ENCODE results near the gene MPP1.
A peak's percentile ranks its signal among the peaks of the same experiment; 100 is the strongest.
"Not testable (repeated sequence)": the region's sequence is repeated elsewhere in the genome, so short reads cannot be mapped to it uniquely, and the experiment has no call there.

MPP1 gene

DNA sequence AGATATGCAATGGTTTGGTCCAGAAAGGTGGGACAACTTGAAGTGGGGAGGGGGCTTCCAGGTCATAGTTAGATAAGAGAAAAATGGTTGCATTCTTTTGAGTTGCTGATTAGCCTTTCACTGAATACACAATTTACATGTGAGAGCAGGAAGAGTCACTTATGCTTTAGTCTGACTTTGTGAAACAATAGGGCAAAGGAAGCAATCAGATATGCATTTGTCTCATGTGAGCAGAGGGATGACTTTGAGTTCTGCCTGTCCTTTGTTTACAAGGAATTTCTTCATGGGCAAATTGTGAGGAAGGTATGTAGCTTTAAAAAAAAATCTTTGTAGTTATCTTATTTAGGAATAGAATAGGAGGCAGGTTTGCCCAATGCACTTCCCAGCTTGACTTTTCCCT lies 16.2 kb upstream of the MPP1 start:
- no peak for DNase-seq (ENCODE audit: low read depth, low spot score)
- in situ Hi-C loops (cut with HindIII; ENCODE audit: low sequenced_read_pairs): no loop called here
- TF ChIP-seq, protein P1, sequence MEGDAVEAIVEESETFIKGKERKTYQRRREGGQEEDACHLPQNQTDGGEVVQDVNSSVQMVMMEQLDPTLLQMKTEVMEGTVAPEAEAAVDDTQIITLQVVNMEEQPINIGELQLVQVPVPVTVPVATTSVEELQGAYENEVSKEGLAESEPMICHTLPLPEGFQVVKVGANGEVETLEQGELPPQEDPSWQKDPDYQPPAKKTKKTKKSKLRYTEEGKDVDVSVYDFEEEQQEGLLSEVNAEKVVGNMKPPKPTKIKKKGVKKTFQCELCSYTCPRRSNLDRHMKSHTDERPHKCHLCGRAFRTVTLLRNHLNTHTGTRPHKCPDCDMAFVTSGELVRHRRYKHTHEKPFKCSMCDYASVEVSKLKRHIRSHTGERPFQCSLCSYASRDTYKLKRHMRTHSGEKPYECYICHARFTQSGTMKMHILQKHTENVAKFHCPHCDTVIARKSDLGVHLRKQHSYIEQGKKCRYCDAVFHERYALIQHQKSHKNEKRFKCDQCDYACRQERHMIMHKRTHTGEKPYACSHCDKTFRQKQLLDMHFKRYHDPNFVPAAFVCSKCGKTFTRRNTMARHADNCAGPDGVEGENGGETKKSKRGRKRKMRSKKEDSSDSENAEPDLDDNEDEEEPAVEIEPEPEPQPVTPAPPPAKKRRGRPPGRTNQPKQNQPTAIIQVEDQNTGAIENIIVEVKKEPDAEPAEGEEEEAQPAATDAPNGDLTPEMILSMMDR (IDR thresholded peaks at IDR 0.05; ENCODE audit: low read depth, low read length): no peak
- H3K4me3 ChIP-seq (ENCODE audit: low read depth, low read length): no peak overlapping the region

DNA sequence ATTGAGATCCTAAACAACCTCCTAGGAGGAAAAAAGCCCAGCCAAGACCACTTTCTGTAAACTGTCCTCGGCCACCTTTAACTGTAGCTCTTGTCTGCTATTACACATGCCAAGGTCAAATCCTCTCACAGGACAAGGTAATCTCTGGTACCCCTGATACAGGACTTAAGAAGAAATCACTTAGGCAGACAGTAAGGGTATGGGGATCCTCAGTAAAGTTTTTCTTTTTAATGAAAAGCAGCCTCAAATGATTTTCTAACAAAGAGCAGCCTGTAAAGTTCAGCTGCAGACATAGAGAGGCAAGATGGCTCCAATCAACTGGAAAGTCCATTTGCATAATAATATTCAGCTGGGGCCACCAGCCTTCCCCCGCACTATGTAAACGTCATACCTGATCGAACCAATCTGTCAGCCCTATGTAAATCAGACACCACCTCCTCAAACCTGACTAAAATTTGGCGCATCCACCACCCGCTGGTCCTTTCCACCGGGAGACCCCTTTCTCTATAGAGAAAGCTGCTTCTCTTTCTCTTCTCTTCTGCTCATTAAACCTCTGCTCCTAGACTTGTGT lies 14.6 kb upstream of the MPP1 start:
- in situ Hi-C loops (cut with HindIII; ENCODE audit: low sequenced_read_pairs): no loop called here
- TF ChIP-seq, protein P1 (IDR thresholded peaks at IDR 0.05; ENCODE audit: low read depth, low read length): no peak
- H3K4me3 ChIP-seq (ENCODE audit: low read depth, low read length): no peak overlapping the region
- DNase-seq (ENCODE audit: low read depth, low spot score): no peak

DNA sequence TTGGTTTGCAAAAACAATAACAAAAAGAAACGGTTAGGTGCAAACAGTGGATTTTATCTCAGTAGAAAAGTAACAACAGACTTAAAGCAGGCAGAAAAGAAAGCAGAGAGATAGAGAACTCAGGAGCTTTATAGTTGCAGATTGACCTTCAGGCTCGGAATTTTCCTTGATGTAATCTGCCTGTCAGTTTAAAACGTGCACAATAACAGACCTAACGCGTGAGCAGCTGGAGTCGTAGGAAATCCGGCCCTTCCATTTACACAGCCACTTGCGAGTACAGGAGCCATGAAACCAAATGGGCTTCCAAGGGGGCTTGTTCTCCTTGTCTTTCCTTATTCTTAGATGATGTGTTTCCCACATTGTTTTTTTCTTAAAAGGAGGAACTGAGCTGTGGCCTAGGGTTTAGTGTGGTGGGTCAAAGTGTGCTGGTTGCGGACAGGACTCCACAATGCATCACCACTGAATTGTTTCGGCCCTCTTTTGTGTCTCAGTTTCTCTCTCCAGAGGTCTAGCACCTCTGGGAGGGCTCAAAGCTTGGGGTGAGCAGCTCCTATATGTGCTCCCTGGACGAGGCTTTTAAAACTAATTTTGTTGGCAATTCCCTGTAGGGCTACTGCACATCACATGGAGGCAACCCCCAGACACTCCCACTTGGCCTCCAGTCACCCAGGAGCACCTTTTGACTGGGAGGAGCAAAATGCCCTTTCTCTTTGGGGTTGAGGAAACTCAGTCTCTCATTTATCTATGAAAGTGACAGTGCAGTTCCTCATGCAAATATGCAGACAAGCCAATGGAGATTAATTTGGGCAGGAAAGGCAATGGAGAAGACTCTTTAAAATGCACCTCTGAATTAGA lies 13.9 kb upstream of the MPP1 start:
- in situ Hi-C loops (cut with HindIII; ENCODE audit: low sequenced_read_pairs): no loop called here
- TF ChIP-seq, protein P1 (IDR thresholded peaks at IDR 0.05; ENCODE audit: low read depth, low read length): no peak
- H3K4me3 ChIP-seq (ENCODE audit: low read depth, low read length): no peak overlapping the region
- no peak for DNase-seq (ENCODE audit: low read depth, low spot score)

DNA sequence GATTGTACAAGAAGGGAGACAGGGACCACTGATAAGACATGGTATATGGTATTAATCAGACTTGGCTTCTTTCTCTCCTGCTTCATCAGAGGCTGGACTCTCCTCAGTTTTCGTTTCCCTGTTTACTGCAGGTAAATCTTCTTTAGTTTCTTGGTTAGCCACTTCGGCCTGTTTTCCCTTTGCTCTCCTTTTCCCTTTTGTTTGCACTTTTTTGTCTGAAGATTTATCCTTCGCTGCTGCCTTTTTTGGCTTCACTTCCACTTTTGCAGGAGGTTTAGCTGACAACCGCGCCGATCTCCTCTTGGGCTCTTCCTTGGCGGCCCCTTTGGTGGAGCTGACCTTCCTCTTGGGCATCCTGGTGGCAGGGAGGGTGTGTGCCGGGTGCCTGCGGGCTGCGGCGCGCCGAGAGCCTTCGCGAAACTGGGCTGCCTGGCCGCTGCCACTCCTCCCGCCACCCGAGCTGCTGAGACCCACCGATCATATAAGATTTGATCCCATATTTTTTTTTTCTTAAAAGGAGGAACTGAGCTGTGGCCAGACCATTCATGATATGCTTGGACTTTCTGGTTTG lies 11.8 kb upstream of the MPP1 start:
- in situ Hi-C loops (cut with HindIII; ENCODE audit: low sequenced_read_pairs); H3K4me3 ChIP-seq (ENCODE audit: low read depth, low read length); DNase-seq (ENCODE audit: low read depth, low spot score): not testable (repeated sequence)

DNA sequence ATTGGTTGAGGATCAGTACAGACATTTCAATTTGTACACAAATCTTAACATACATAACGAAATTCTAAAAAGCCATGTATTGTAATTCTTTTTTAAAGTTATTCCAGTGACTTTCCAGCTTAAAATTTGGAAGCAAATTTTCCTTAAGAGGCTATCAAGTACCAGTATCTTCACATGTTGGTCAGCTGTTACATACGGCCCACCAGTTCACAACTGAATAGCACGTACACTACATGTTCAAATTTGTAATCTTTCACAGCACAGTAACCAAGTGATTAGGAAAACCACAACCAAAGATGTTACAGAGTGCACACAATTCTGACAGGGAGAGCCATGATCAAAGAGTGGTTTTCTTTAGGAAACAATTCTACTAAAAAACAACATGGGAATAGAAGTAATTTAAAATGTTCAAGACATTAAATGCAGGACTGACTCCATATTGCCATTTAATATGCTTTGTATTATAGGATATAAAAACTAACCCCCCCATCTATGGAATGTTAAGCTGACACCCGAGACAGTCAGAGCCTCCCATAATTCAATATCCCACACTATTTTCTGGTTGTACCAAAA lies 11.1 kb upstream of the MPP1 start:
- DNase-seq (ENCODE audit: low read depth, low spot score); in situ Hi-C loops (cut with HindIII; ENCODE audit: low sequenced_read_pairs); H3K4me3 ChIP-seq (ENCODE audit: low read depth, low read length): not testable (repeated sequence)

DNA sequence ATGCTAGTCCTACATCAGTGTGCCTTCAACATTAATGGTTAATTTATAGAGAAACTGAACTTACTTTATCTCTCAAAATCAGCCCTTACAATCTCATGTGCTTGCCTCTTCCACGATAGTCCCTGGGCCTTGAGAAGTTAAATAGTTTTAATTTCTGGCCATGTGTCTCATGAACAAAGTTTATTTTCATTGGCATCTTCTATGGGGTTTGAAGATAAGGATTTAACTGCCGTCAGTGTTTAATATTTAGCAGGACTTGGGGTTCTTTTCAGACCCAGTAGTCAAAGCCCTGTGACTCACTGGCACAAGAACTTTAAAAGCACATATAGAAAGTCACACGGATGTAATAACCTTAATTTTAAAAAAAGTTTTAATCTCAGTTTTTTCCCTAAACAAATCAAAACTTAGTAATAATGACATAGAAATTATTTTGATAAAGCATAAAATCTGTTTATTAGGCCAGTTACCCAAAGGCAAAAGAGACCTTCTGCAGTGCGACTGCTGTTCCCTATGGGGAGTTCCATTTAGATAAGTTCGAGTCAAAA lies 10.1 kb upstream of the MPP1 start:
- H3K4me3 ChIP-seq (ENCODE audit: low read depth, low read length): no peak overlapping the region
- TF ChIP-seq, protein P1 (IDR thresholded peaks at IDR 0.05; ENCODE audit: low read depth, low read length): no peak
- DNase-seq (ENCODE audit: low read depth, low spot score): peak; percentile 34
- in situ Hi-C loops (cut with HindIII; ENCODE audit: low sequenced_read_pairs): no loop called here

DNA sequence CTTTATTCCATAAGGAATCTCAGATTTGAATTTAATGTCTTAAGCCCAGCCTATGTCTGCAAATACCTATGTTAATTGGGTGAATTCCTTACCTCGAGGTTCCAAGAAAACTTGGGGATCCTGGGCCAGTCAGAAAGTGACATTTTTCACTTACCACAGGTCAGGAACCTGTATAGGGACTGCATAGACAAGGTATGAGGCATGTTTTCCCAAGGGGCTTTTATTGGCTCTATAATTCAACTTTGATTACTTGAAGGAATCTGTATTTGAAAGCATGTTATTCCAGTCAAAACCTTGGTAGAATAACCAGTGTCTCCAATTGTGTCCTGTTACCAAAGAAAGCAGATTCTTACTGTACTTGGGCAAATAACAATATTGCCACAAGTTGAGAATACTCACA lies 8.5 kb upstream of the MPP1 start:
- H3K4me3 ChIP-seq (ENCODE audit: low read depth, low read length): no peak overlapping the region
- in situ Hi-C loops (cut with HindIII; ENCODE audit: low sequenced_read_pairs): no loop called here
- DNase-seq (ENCODE audit: low read depth, low spot score): no peak
- TF ChIP-seq, protein P1 (IDR thresholded peaks at IDR 0.05; ENCODE audit: low read depth, low read length): no peak

Data from astrocyte of the spinal cord (primary cell).